NOMO-1 treated with DMSO at 0.1 percent for 48 hours (cell line): ENCODE measurements around the gene MYO1D.

Source experiments
- DNase-seq: peaks from one replicate; lab custom pipeline; 2025; ENCODE audit not compliant: unreplicated experiment; lab: John Stamatoyannopoulos, UW

Gene MYO1D

GRCh38 chr17:32591405-32591804 is 285.5 kb downstream of the MYO1D start:
- DNase-seq, result no peak

- no peak for DNase-seq
Measured at GRCh38 chr17:32590974-32591373, 285.9 kb downstream of the MYO1D start.

GRCh38 chr17:32588982-32589381 is 287.9 kb downstream of the MYO1D start:
- DNase-seq, result no peak

- DNase-seq, result no peak
Measured at GRCh38 chr17:32588135-32588534, 288.8 kb downstream of the MYO1D start.

GRCh38 chr17:32586666-32587065 is 290.3 kb downstream of the MYO1D start:
- no peak for DNase-seq

GRCh38 chr17:32584792-32585191 is 292.1 kb downstream of the MYO1D start:
- no peak for DNase-seq

- DNase-seq, result no peak
Measured at GRCh38 chr17:32583053-32583452, 293.9 kb downstream of the MYO1D start.

GRCh38 chr17:32575852-32576251 is 301.1 kb downstream of the MYO1D start:
- DNase-seq, result peak; percentile 65

- no peak for DNase-seq
Measured at GRCh38 chr17:32570081-32570396, 306.9 kb downstream of the MYO1D start.

GRCh38 chr17:32569171-32570080 is 307.5 kb downstream of the MYO1D start:
- DNase-seq, result no peak

GRCh38 chr17:32568705-32569104 is 308.2 kb downstream of the MYO1D start:
- DNase-seq, result no peak

GRCh38 chr17:32567511-32567910 is 309.4 kb downstream of the MYO1D start:
- DNase-seq, result no peak

GRCh38 chr17:32567086-32567485 is 309.8 kb downstream of the MYO1D start:
- DNase-seq, result no peak

GRCh38 chr17:32566303-32566702 is 310.6 kb downstream of the MYO1D start:
- no peak for DNase-seq

- no peak for DNase-seq
Measured at GRCh38 chr17:32565401-32565800, 311.5 kb downstream of the MYO1D start.

- DNase-seq, result no peak
Measured at GRCh38 chr17:32564325-32564724, 312.6 kb downstream of the MYO1D start.

GRCh38 chr17:32563583-32563982 is 313.3 kb downstream of the MYO1D start:
- no peak for DNase-seq

- DNase-seq, result no peak
Measured at GRCh38 chr17:32558997-32559650, 317.8 kb downstream of the MYO1D start.

- DNase-seq, result peak; percentile 4
Measured at GRCh38 chr17:32558326-32558955, 318.5 kb downstream of the MYO1D start.

- no peak for DNase-seq
Measured at GRCh38 chr17:32555611-32556310, 321.2 kb downstream of the MYO1D start.

GRCh38 chr17:32553168-32553567 is 323.8 kb downstream of the MYO1D start:
- DNase-seq, result peak; percentile 11
